Activated T-cell treated with anti-CD3 and anti-CD28 coated beads for 1 hour (primary cell): Measurements from ENCODE around the gene FTH1.
"Not testable (repeated sequence)": the region's sequence is repeated elsewhere in the genome, so short reads cannot be mapped to it uniquely, and the experiment has no call there.

Experiments
- DNase-seq: peaks from one replicate; pipeline ENCODE4 v3.0.0-alpha.2; 2020; ENCODE audit warnings: low read depth

Gene FTH1

GRCh38 chr11:61978703-61979661, 11.5 kb upstream of the FTH1 start:
- no peak for DNase-seq

- no peak for DNase-seq
Observed at GRCh38 chr11:61976813-61977475, 9.5 kb upstream of the FTH1 start.

- DNase-seq: no peak
Observed at GRCh38 chr11:61976420-61976800, 9.0 kb upstream of the FTH1 start.

GRCh38 chr11:61975638-61976419, 8.4 kb upstream of the FTH1 start:
- DNase-seq: no peak

GRCh38 chr11:61974766-61975631, 7.6 kb upstream of the FTH1 start:
- no peak for DNase-seq

GRCh38 chr11:61973476-61974162, 6.2 kb upstream of the FTH1 start:
- DNase-seq: no peak

- no peak for DNase-seq
Observed at GRCh38 chr11:61972672-61973475, 5.4 kb upstream of the FTH1 start.

GRCh38 chr11:61972112-61972671, 4.8 kb upstream of the FTH1 start:
- DNase-seq: no peak

- no peak for DNase-seq
Observed at GRCh38 chr11:61971248-61972111, 4.0 kb upstream of the FTH1 start.

- no peak for DNase-seq
Observed at GRCh38 chr11:61969838-61970662, 2.6 kb upstream of the FTH1 start.

GRCh38 chr11:61969391-61969758, 1.9 kb upstream of the FTH1 start:
- no peak for DNase-seq

- DNase-seq: no peak
Observed at GRCh38 chr11:61968758-61969390, 1.4 kb upstream of the FTH1 start.

GRCh38 chr11:61967924-61968757, 707 bp upstream of the FTH1 start:
- DNase-seq: peak; percentile 16

GRCh38 chr11:61966734-61967115, 709 bp downstream of the FTH1 start:
- peak; percentile 16 for DNase-seq

GRCh38 chr11:61964666-61965271, 2.7 kb downstream of the FTH1 start:
- DNase-seq: not testable (repeated sequence)

- DNase-seq: no peak
Observed at GRCh38 chr11:61964058-61964665, 3.3 kb downstream of the FTH1 start.
